AML-193 (cell line): ENCODE measurements around the gene SHISA8.
"Not testable (repeated sequence)": the region's sequence is repeated elsewhere in the genome, so short reads cannot be mapped to it uniquely, and the experiment has no call there.

Experiments used
- DNase-seq, 2 experiments: peaks; one replicate each; lab custom pipeline; 2025; lab: John Stamatoyannopoulos, UW

SHISA8 gene

GRCh38 chr22:41899110-41899509 is 15.8 kb downstream of the SHISA8 start:
- DNase-seq = no peak

- DNase-seq = no peak
These were observed 16.2 kb downstream of the SHISA8 start for GRCh38 chr22:41898645-41899044.

GRCh38 chr22:41893591-41894375 is 21.1 kb downstream of the SHISA8 start:
- no peak for DNase-seq

GRCh38 chr22:41892721-41893120 is 22.2 kb downstream of the SHISA8 start:
- no peak for DNase-seq

- no peak for DNase-seq
These were observed 23.5 kb downstream of the SHISA8 start for GRCh38 chr22:41891407-41891806.

GRCh38 chr22:41888627-41889200 is 26.2 kb downstream of the SHISA8 start:
- DNase-seq = no peak

GRCh38 chr22:41885516-41885915 is 29.4 kb downstream of the SHISA8 start:
- DNase-seq = no peak

- DNase-seq = no peak
These were observed 29.8 kb downstream of the SHISA8 start for GRCh38 chr22:41885116-41885515.

GRCh38 chr22:41883400-41883799 is 31.5 kb downstream of the SHISA8 start:
- no peak for DNase-seq

- DNase-seq = no peak
These were observed 34.2 kb downstream of the SHISA8 start for GRCh38 chr22:41880653-41881052.

- DNase-seq = no peak
These were observed 38.2 kb downstream of the SHISA8 start for GRCh38 chr22:41876675-41877074.

- DNase-seq = no peak
These were observed 38.6 kb downstream of the SHISA8 start for GRCh38 chr22:41876275-41876674.

- DNase-seq = no peak
These were observed 39.2 kb downstream of the SHISA8 start for GRCh38 chr22:41875531-41876270.

- no peak for DNase-seq
These were observed 40.8 kb downstream of the SHISA8 start for GRCh38 chr22:41874090-41874489.

- DNase-seq = no peak
These were observed 41.5 kb downstream of the SHISA8 start for GRCh38 chr22:41873391-41873790.

GRCh38 chr22:41870786-41871185 is 44.1 kb downstream of the SHISA8 start:
- DNase-seq = no peak

- not testable (repeated sequence) for DNase-seq
These were observed 44.8 kb downstream of the SHISA8 start for GRCh38 chr22:41870081-41870480.

- DNase-seq = no peak
These were observed 46.3 kb downstream of the SHISA8 start for GRCh38 chr22:41868556-41868955.

- DNase-seq = no peak
These were observed 51.4 kb downstream of the SHISA8 start for GRCh38 chr22:41863472-41863871.

GRCh38 chr22:41862530-41863266 is 52.2 kb downstream of the SHISA8 start:
- no peak for DNase-seq

GRCh38 chr22:41862160-41862529 is 52.7 kb downstream of the SHISA8 start:
- no peak for DNase-seq
